IPS-NIHi11 (cell line): Measurements from ENCODE around the gene UBTF.
"Not testable (repeated sequence)": the region's sequence is repeated elsewhere in the genome, so short reads cannot be mapped to it uniquely, and the experiment has no call there.

Experiments used
- DNase-seq: peaks from one replicate; pipeline ENCODE4 v3.0.0; 2012; ENCODE audit warnings: mixed read lengths, low spot score

Gene UBTF

DNA sequence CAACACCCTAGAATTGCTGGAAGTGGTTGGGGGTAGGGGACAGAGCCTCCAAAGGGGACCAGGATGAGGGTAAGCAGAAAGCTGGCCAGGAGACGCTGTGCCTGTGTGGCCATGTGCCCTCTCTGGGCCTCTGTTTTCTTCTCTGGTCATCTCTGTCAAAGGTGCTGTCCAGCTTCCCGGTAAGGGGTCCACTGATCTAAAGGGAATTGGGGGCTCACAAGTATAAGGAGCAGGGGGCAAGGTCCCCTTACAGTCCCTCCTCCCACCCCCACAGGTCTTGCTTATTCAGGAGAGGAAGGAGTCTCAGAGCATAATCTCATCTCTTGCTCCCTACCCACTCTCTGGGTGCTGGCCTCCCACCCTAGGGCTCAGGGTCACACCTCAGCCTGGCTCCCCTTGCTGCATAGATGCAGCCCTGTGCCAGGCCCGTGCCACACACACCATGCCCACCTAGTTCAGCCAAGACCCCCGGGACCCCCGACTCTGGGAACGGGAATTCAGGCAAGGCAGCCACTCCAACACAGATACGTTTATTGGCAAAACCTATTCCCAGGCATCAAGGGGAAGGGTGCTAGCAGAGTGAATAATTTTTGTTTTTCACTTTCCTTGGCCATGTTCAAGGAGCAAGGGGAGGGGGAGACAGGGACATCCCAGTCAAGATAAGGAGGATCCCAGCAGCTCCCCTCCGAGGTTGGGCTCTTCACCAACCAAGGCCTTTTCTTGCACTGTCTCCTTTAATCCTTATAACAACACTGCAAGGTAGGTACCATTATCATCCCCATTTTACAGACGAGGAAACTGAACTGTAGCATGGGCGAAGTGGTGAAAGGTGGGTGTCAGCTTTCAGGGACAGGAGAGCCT is 28.6 kb upstream of the UBTF start:
- DNase-seq: no peak

DNA sequence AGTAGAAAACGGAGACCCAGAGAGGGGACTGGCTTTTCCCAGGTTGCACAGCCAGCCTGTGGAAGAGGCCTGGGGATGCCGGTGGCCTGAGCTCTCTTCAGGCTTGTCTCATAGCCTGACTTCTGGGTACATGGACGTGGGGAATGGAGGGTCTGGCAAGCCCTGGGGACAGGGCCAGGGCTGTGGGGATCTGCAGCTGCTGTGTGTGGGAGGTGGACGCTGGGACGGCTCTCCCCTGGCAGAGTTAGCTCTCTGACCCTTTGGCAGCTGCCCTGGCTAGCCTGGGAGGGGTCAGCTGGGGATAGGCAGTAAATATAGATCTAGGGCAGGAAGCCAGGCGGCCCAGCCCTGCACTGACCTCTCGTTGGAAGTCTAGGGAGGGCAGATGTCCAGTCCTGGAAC is 28.0 kb upstream of the UBTF start:
- no peak for DNase-seq

DNA sequence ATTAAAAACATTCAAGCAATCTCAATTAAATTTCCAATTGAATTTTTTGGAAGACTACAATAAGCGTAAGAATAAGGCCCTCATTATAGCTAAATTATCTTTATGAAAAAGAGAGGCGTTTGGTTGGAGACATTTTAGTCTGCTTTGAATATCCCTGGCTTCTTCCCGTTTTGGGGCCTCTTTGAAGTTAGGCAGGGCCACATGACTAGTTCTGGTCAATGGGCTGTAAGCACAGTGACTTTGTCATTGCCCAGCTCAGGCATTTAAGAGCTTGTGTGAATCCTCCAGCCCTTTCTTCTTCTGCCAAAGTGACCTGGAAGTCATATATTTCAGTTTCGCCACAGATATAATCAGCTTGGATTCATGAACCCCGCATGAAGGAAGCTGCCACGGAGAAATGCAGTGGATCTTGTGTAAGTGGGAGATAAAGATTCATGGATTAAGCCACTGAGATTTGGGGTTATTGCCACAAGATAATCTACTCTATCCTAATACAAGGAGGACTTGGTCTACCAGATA is 21.7 kb upstream of the UBTF start:
- no peak for DNase-seq

DNA sequence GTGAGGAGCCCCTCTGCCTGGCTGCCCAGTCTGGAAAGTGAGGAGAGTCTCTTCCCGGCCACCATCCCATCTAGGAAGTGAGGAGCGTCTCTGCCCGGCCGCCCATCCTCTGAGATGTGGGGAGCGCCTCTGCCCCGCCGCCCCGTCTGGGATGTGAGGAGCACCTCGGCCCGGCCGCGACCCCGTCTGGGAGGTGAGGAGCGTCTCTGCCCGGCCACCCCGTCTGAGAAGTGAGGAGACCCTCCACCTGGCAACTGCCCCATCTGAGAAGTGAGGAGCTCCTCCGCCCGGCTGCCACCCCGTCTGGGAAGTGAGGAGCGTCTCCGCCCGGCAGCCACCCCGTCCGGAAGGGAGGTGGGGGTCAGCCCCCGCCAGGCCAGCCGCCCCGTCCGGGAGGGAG is 18.4 kb upstream of the UBTF start:
- not testable (repeated sequence) for DNase-seq

DNA sequence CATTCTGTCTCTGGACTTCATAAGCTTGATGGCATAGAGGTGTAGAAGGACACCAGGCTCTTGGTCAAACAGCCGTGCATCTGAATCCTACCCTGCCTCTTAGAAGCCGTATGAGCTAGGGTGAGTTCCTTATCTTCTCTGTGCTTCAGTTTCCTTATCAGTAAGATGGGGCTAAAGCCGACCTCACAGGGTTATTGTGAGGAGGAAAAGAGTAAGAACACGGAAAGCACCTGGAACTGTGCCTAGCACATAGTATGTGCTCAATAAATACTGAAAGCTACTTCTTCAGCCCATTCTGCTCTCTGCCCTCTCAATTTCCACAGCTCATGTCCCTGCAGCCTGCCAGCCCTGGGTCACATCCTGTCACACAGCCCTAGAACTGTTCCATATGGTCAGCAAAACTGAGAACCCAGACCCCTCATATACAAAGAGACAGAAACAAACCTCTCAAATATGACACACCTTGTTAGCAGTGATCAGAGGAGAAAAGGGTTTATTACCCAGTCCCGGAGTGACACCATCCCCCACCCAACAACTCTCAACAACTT is 17.0 kb upstream of the UBTF start:
- no peak for DNase-seq

DNA sequence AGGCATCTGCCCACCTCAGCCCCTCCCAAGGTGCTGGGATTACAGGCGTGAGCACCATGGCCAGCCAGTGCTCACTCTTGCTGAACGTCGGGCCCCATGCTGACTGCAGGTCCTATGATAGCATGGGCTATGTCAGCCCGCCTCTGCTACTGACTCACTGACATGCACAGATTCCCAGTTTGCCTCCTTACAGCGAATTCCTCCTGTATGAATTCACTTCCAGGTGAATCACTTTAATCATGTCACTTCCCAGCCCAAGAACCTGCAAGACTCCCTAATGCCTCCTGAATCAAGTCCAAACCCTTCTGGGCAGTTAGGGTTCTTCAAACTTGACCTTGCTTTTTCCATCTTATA is 16.1 kb upstream of the UBTF start:
- peak; percentile 23 for DNase-seq

DNA sequence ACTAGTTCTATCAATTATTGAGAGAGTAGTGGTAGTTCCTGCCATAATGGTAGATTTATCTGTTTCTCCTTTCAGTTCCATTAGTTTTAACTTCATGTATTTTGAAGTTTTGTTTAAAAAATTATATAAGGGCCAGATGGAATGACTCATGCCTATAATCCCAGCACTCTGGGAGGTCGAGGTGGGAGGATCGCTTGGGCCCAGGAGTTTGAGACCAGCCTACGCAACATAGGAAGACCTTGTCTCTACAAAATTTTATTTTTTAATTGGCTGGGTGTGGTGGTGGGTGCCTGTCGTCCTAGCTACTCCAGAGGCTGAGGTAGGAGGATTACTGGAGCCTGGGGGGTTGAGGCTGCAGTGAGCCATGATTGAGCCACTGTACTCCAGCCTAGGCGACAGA is 14.1 kb upstream of the UBTF start:
- DNase-seq: no peak

DNA sequence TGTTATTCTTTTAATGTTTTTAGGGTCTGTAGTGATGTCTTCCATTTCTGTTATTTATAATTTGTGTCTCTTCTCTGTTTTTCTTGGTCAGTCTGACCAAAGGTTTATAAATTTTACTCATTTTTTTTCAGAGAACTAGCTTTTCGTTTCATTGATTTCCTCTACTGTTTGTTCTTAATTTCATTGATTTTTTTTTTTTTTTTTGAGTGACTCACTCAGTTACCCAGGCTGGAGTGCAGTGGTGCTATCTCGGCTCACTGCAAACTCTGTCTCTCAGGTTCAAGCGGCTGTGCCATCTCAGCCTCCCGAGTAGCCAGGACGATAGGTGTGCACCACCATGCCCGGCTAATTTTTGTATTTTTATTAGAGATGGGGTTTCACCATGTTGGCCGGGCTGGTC is 12.6 kb upstream of the UBTF start:
- no peak for DNase-seq

DNA sequence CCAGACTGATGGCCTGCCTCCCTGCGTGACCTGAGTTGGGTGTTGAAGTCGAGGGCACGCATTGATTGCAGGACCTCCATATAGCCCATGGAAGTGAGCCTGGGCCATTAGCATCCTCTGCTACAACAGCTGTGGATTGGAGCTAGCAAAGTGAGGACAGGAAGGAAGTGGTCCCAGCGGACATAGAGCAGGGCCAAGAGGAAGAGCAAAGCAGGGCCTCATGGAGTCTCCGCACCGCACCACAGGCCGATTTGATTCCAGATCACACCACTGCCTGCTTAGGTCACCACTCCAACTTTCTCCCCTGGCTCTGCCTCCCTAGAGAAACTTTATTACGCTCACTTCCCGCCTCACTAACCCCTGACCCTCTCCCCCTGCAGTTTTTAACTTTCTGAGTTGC is 10.7 kb upstream of the UBTF start:
- DNase-seq: no peak

DNA sequence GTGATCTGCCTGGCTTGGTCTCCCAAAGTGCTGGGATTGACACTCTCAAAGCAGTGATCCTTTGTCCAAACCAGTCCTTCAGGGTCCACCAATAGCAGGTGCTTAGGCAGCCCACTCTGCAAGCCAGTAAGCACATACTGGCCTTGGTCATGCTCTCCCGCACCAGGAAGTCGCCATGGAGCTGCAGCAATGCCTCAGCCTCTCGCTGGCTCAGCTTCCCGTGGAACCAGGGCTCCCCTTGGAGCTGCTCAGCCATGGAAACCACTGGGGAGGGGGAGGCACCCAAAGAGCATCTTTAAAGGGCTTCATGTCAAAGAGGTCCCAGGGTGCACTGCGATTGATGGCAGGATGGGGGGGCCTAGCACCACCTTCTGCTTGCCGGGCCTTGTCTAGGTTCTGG is 9.6 kb upstream of the UBTF start:
- no peak for DNase-seq

DNA sequence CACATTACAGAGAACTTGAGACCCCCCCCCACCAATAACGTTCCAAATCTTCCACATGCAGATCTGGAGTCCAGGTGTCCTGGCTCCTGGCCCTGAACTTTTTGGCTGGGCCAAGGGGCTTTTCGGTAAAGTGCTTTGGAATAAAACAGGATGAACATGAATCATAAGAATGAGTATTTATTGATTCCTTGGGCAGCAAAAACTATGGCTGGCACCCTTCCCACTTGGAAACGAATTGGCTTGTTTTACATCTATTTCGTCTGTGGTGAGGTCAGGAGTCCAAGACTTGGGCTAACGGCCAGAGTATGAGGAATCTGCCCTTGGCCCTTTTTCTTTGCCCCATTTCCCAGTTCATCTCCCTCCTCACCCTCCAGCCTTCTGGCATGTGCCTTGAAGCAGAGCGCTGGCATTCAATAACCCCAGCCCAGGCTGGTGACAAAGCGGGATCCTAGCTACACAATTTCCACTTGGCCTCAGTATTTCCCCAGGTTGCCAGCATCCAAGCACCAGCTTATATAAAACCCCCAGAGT is 4.1 kb upstream of the UBTF start:
- no peak for DNase-seq

DNA sequence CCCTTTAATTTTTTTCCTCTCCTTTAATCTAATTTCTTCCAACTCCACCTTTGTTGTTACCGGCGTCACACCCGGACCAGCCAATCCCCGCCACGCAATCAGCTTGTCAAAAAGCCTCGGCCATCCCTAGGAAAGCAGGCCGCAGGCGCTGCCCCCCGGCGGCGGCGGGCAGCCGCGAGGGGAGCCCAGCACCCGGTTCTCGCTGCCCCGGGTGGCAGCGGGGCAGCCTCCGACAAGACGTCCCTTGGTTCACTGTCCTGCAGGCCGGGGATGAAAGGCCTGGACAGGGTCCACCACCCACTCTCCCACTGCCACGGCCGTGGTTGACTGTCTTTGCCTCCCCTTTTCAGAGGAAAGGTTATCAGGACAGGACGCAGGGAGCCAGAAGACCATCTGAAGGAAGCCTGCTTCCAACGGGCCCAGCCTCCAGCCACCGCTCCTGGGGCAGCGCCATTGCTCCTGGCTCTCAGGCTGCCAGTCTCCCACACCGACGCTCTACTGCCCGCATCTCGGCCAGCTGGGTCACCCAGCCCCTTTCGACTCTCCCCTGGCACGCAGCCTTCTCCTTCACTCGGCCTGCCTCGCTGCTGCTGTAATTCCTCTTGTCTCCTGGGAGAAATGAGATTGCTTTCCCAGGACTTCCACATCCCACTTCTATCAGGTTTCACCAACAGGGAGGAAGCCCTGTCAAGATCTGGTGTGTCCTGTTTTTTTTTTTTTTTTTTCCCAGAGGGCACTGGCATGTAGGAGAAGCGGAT is 2.8 kb upstream of the UBTF start:
- DNase-seq: peak; percentile 88

DNA sequence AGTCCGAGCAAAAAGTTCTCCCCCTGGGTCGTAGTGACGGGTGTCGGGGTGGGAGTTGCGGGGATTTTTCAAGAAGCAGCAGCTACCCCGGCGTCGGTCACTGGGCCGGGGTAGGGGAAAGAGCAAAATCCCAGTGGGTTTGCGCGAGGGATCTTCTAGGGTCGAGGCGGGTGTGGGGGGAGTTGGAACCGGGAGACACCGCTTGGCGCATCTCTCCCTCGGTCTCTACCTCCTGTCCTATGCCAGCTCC is 2.3 kb upstream of the UBTF start:
- no peak for DNase-seq

DNA sequence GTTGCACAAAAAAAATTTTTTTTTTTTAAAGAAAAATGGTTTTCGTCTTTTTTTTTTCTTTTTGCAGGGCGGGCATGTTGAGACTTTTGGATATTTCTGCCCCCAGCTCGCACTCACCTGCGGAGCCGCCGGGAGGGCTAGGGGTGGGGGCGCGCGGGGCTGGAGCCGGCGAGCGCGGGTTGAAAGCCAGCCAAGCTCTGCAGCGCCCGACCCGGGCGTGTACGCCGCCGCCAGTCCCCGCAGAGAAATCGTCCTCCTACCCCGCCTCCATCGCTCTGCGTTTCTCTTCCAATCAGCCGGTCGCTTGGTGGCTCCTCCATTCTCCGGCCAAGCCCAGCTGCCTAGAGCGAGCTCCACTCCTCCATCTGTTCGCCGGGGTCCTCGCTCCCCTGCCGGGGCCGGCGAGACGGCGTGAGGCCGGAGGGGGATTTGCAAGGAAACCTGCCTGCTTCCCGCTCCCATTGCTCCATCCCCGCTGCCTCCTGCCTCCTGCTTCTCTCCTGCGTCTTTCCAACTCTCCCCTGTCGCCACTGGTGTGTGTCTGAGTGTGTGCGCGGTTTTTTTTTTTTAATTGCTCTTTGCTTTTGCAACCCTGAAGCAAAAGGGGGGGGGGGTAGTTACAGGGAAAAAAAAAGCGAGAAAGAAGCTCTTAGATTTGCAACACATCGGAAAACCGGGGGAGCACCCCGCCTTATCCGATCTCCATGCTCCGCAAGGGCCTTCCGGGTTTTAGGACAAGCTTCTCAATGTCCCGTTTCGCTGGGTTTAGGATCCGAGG is 1.8 kb upstream of the UBTF start:
- DNase-seq: peak; percentile 78

DNA sequence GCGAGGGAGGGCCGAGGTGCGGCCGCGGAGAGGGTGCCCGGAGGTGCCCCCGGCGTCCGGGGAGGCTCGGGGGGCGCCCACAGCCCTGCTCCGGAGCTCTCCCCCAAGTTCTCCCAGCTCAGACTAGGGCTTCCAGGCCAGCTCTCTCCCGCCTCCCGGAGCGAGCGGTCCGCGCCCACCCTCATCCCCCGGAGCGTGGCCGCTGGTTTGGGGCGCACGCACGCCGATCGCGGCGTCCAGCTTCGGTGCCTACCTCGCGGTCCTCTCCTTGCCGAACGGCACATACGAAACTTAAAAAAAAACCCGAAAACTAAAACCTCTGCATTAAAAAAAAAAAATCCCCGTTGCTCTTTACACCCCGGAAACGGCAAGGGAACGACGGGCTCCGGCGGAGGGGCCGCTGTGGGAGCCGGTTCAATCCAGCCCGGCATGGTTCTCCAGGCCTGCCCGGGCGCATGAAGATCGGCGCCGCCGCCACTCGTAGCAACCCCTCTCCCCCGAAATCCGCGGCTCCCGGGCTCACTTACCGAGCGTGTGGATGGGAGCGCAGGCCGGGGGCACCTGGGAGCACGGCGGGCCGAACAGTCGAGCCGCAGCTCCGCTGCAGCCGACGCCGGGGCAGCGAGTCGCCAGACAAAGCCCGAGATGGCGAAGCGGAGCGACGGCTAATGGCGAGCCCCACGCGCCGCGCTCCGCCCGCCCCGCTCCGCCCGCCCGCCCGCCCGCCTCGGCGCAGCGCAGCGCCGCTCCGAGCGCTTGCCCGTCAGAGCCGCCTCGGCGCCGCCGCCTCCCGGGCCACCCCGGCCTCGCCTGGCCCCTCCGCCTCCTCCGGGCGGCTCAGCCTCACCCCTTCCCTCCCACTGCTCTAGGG is 973 bp upstream of the UBTF start:
- DNase-seq: peak; percentile 54

DNA sequence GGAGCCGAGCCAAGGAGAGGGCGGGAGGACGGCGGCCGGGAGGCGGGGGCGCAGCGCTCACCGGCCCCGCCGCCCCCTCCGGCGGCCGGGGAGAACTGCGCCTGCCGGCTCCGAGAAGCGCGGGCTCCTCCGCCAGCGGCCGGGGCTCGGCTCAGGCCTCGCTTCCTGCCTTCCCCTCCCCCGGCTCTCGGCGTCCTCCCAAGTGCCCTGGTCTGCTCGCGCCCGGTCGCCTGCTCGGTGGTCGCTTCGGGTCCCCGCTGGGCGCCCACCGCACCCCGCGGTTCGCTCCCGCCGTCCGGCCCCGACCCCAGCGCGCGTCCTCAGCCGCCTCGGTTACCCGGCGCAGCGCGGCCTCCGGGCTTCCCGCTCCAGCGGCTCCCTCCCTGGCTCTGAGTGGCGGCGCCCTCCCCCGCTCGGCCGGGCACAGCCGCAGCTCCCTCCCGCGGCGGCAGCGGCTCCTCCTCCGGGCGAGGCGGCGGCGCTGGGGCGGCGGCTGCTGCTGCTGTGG is 313 bp downstream of the UBTF start:
- peak; percentile 71 for DNase-seq

DNA sequence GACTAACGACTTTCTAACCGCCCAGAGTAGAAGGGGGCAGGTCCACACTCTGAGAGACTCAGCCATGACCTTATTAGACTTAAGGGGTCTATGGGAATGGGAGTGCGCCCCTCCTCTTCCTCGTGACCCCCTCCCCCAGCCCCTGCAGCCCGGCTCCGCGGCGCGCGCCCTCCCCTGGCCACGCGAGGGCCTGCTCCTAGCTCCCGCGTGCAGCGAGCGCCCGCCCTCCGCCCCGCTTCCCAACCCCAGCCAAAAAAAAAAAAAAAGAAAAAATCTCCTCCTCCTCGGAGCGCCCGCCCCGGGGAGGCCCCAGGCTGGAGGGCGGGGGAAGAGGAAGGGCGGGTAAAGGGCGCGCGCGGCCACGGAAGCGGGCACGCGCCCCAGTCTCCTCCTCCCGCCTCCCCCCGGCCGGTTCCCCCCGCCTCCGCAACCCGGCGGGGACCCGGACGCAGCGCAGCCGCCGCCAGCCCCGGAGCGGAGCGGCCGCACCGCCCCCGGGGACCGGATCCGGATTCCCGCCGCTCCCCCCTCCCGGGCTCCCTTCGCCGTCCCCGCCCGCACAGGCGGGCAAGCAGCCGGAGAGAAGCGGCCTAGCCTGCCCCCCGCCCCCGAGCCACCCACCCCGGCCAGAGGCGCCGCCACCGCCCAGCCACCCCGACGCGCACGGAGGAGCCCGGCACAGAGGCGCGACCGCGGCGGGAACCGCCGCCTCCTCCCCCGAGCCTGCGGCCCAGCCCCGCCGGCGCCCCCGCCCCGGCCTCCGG is 949 bp downstream of the UBTF start:
- DNase-seq: peak; percentile 86

DNA sequence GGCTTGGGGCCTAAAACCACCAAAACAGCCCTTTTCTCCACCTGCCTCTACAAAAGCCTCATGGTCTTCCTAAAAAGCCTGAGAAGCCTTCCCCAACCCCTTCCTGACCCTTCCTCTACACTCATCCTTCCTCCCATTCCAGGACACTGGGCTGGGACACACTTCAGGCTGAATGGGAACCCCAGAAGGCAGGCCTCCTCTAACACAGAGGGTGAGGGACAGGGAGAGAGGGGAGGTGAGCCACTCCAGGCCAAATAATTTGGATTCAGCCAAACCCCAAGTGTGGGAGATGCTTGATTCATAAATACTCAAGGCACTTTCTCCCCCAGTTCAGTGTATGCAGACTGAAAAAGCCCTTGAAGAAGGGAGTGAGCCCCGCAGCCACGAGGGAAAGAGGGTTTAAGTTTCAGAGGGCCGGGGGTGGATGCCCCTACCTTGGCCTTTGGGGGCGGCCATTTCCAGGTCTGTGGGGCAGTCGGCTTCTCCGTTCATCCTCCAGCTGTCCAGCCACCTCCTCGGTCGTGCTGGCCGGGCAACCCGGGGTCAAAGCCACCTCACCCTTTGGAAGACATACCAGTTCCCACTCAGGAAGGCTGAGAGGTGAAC is 1.6 kb downstream of the UBTF start:
- no peak for DNase-seq

DNA sequence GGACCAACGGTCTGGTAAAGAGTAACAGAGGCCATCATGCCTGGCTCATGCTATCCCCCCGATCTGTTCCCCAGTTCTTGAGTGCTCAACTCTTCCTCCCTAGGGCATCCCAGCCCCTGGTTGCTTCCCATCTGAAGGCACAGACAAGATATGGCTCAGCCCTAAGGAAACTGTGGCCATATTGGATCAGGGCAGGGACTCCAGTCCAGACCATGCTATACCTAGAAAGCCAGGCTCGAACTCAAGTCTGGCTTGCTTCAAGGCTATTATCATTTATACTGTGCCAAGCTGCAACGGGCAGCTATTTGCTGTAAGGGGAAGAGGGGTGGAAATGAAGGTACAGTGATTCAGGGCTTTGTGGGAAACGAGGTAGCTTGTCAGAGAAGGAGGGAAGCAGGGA is 2.8 kb downstream of the UBTF start:
- no peak for DNase-seq

DNA sequence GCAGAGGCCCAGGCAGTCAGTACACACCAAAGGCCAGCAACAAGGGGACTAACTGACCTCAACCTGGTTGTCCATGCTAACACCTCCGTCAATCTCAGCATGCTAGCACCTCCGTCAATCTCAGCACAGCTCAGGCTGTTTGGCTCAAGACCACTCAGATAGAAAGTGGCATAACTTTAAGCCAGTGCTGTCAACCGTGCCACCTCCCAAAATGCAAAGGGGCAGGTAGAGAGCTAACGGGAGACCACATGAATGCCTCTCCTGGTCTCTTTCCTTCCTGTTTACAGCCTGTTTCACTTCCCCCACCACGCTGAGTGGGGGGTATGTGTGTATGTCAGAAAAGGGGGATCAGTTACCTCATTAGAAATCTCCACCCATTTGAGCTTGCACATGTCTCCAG is 3.3 kb downstream of the UBTF start:
- no peak for DNase-seq
